Astrocyte (in vitro differentiated cells and primary cell): ENCODE results near the gene SLC25A21.

Experiments
- EZH2 ChIP-seq: IDR thresholded peaks from 2 replicates; pipeline ENCODE4 v1.6.1; 2012; ENCODE audit warnings: mild to moderate bottlenecking, low read length, inconsistent platforms; ENCODE audit not compliant: insufficient read depth
- TF ChIP-seq, protein P1 (sequence below): IDR thresholded peaks from 2 replicates; pipeline ENCODE4 v1.5.1; 2011; ENCODE audit warnings: low read depth, mild to moderate bottlenecking, inconsistent platforms, low read length, moderate library complexity; ENCODE audit not compliant: insufficient read depth

DNA sequence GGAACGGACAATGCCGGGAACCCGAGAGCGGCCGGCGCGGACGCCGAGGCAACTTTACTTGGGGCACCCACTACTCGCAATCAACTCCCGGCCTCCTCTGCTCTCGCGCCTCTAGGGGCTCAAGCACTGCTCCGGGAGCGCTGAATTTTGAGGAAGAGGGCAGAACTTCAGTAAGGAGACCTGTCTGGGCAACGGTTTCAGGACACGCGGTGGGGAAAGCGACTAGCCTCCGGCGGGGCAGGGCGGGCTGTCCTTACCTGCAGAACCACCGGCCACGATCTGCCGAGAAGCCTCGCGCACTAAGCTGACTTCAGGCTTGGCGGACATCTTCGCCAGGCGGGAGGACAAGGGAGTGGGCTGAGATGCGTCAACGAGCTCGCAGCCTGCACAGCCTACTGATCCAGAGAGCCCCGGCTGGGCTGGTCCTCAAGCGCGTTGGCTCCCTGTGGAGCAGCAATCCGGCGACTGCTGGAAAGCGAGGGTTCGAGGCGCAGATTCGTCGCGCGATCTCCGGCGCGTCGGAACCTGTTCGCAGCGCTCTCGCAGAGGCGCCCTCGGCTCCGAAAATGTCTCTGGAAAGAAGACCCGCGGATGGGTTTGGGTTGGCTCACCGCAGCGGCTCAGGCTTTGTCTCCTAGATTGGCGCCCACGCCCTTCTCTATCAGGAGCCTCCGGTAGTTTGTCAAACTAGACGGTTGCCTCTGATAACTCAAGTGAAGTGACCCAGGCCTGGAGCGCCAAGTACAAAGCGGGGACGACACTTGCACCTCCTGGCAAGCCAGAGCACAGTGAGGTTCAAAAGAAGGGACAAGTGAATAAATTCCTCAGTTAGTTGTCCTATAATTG is at the start of gene SLC25A21:
- TF ChIP-seq, protein P1, sequence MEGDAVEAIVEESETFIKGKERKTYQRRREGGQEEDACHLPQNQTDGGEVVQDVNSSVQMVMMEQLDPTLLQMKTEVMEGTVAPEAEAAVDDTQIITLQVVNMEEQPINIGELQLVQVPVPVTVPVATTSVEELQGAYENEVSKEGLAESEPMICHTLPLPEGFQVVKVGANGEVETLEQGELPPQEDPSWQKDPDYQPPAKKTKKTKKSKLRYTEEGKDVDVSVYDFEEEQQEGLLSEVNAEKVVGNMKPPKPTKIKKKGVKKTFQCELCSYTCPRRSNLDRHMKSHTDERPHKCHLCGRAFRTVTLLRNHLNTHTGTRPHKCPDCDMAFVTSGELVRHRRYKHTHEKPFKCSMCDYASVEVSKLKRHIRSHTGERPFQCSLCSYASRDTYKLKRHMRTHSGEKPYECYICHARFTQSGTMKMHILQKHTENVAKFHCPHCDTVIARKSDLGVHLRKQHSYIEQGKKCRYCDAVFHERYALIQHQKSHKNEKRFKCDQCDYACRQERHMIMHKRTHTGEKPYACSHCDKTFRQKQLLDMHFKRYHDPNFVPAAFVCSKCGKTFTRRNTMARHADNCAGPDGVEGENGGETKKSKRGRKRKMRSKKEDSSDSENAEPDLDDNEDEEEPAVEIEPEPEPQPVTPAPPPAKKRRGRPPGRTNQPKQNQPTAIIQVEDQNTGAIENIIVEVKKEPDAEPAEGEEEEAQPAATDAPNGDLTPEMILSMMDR: no peak
- TF ChIP-seq EZH2: no peak
